GM18868 (cell line): ENCODE measurements around the gene TRIM17.
"Not testable (repeated sequence)": the region's sequence is repeated elsewhere in the genome, so short reads cannot be mapped to it uniquely, and the experiment has no call there.

Experiments
- ATAC-seq: cut with Tn5 transposase; IDR thresholded peaks from one replicate; pipeline ENCODE4 v1.9.1; 2021; ENCODE audit warnings: mild to moderate bottlenecking, moderate library complexity; ENCODE audit not compliant: unreplicated experiment

TRIM17 gene

GRCh38 chr1:228450200-228450599, 33.5 kb upstream of the TRIM17 start:
- no peak for ATAC-seq

- ATAC-seq, result no peak
Measured at GRCh38 chr1:228448372-228448771, 31.7 kb upstream of the TRIM17 start.

- no peak for ATAC-seq
Measured at GRCh38 chr1:228446852-228447251, 30.2 kb upstream of the TRIM17 start.

GRCh38 chr1:228445843-228446650, 29.4 kb upstream of the TRIM17 start:
- peak; percentile 79 for ATAC-seq

- ATAC-seq, result no peak
Measured at GRCh38 chr1:228445490-228445842, 28.8 kb upstream of the TRIM17 start.

GRCh38 chr1:228443395-228443794, 26.7 kb upstream of the TRIM17 start:
- no peak for ATAC-seq

GRCh38 chr1:228440761-228441500, 24.3 kb upstream of the TRIM17 start:
- ATAC-seq, result no peak

GRCh38 chr1:228438266-228438665, 21.6 kb upstream of the TRIM17 start:
- ATAC-seq, result no peak

GRCh38 chr1:228437424-228437962, 20.8 kb upstream of the TRIM17 start:
- no peak for ATAC-seq

GRCh38 chr1:228434689-228435088, 18.0 kb upstream of the TRIM17 start:
- no peak for ATAC-seq

GRCh38 chr1:228433337-228434053, 16.8 kb upstream of the TRIM17 start:
- ATAC-seq, result not testable (repeated sequence)

GRCh38 chr1:228430243-228430642, 13.6 kb upstream of the TRIM17 start:
- no peak for ATAC-seq

GRCh38 chr1:228429698-228430097, 13.0 kb upstream of the TRIM17 start:
- ATAC-seq, result no peak

GRCh38 chr1:228429007-228429406, 12.3 kb upstream of the TRIM17 start:
- ATAC-seq, result no peak

- ATAC-seq, result no peak
Measured at GRCh38 chr1:228428412-228428811, 11.8 kb upstream of the TRIM17 start.

GRCh38 chr1:228426518-228427175, 10.0 kb upstream of the TRIM17 start:
- ATAC-seq, result no peak

GRCh38 chr1:228424685-228425660, 8.3 kb upstream of the TRIM17 start:
- ATAC-seq, result no peak

- no peak for ATAC-seq
Measured at GRCh38 chr1:228423404-228424053, 6.9 kb upstream of the TRIM17 start.
